ENCODE results near the gene ZBTB7C.
"Not testable (repeated sequence)": the region's sequence is repeated elsewhere in the genome, so short reads cannot be mapped to it uniquely, and the experiment has no call there.

ZBTB7C gene

DNA sequence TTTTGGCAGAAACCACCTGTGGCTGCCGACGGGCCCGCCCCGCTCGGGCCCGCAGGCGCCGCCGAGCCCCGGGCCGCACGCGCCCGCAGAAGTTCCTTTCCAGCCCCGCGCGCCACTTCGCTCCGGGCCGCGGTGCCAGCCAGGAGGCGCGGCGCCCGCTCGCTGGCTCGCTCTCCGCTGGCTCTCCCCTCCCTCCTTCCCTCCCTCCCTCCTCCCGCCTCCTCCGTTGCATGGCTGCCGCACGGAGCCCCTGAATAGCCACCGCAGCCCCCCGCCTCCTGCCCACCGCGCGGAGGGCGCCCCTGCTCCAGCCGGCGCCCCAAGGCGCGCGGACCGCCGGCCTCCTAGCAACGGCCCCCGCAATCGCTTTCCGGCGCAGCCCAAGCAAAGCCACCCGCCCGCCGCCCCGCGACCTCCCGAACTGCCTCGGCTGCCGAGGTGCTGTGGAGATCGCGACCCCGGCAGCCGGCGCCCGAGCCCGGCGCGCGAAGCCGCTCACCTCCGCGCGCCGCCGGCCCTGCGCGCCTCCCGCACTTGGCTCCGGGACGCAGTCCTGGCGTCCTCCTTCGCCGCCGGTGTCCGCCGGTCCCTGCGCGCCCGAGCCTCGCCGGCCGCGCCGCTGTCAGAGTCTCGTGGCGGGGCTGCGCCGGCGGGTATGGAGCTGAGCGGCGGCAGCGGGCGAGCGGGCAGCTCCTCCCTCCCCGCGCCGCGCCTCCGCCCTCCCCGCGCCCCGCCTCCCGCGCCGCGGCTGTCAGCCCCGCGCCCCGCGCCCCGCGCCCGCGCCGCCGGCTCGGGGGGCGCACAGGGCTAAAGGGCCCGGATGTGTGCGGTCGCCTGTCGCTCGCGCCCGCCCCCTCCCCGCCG, at the start of gene ZBTB7C:
Gene ZBTB7C, minus strand, starts transcription at position 657 of the 864 bp plus-strand sequence.
- H3K4me3 ChIP-seq (ENCODE audit: low read depth, low read length) = peak within 1 kb of the TSS; percentile 65

DNA sequence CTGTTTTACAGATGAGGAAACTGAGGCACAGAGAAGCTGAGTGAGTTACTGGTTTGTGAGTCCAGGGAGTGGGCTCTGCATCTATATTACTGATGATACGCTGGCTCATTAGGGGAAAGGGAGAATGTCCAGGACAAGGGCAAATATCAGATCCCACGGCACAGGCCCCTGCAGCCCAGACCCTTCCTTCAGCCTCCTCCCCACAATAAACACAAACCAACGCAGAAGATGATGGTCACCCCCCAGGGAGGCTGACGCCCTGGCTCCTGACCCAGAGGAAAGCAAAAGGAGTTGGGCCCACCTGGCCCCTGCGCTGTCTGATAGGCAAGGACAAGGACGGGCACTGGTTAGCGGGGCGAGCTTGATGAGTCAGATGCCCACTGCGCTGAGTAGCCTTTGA, 47.7 kb upstream of the ZBTB7C start:
- no peak overlapping the region for H3K4me3 ChIP-seq (ENCODE audit: low read depth, low read length)

DNA sequence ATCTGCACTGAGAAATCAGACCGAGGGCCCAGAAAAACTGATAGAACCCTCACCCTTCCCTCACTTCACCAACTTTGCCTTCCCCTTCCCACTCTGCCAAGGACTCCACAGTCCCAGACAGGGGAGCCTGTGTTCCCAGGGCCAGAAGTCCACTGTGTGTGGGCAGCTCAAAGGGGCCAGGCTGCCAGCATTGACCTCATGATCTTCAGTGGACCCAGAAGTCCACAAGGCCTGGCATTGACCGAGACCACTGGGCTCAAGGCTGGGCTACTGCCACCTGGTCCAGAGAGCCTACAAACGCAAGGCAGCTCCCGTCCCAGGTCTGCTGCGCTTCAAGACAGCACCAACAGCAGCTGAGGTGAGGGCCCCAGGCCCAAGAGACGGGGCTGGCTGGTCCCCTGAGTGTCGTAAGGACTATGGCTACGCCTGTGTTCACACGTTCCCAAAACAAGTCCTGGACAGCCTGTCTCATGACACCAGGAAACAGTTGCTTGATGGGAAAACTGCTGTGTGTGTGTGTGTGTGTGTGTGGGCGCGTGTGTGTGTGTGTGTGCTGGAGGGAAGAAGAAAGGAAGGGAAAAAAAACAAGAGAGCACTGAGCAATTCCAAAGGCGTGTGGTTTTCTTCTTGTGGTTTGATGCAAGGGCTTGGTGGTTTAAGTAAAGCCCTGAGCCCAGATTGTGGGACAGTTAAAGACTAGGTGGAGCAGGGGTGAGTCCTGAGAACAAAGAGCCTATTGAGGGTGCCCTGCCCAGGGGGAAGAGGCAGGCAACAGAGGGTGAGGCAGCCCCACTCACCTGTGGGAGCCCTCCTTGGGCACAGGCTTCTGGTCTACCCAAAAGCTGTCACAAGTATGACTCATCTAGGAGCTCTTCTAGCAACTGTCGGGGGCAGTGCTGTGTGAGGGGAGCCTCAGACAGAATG, 46.6 kb upstream of the ZBTB7C start:
- no peak overlapping the region for H3K4me3 ChIP-seq (ENCODE audit: low read depth, low read length)

DNA sequence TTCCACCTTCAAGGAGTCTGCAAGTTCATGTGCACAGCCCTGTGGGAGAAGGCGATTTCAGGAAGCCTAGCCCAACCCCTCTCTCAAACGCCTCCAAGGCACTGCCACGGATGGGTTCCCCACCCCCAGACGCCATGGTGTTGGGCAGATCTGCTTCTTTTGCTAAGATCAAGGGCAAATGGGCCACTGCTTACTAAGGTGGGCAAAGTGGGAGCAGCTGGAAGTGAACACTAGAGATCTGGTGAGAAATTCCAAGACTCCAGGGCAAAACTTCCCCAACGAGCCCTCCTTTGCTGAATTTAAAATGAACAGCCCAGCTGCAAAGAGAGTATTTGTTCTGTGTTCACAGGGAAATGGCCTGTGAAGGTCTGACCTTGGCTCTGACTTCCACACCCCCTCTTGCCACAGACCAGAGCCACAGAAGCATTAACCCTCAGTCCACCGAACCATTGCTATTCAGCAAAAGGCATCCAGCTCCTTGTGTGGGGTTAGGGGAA, 45.1 kb upstream of the ZBTB7C start:
- H3K4me3 ChIP-seq (ENCODE audit: low read depth, low read length) = no peak overlapping the region

DNA sequence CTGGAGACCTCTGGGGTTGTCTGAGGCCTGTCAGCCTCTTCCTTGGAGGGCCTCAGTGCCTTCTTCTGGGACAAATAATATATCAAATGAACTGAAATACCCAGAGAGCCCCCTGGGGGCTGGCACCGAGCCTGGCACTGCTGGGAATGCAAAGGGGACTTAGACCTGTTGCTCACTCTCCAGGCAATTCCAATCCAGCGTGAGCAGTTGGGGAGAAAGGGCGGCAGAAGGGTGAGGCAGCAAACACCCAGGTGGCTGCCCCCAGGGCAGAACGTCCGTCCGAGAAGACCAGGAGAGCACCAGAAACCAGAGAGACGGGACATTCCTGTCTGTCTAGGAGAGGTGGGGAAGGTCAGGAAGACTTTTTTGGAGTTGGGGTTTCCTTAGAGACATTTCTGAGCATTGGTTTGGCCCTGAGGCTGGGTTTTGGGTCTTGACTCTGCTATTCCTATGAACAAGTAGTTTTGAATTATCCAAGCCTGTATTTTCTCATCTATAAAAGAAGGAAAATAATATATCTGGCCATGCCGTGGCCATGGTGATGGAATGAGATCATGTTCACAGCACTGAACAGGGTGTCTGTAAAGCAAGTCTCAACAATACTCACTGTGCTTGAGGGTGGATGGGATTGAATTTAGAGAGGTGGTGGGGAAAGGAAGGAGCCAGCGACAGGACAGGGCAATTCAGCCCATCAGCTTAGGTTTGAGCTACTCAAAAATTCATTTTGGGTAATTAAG, 44.3 kb upstream of the ZBTB7C start:
- no peak overlapping the region for H3K4me3 ChIP-seq (ENCODE audit: low read depth, low read length)

DNA sequence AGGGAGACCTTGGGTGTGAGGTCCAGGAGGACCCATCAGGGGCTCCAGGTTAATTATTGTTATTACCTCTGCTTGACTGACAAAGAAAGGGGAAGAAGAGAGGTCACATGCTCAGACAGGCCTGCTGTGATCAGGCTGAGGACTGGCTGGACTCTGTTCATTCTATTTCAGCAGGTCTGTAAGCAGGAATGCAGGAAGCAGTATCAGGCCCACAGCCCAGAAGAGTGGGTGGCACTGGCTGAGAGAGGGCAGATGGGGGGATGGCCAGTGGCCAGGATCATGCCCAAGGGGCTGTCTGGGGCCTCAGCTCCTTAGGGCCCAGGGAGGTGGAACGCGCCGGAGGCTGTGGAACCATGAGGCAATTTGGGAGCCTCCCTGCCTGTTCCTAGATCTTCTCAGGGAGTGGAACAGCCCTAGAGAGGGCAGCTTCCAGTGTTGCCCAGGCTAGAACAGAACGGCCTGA, 43.7 kb upstream of the ZBTB7C start:
- H3K4me3 ChIP-seq (ENCODE audit: low read depth, low read length) = no peak overlapping the region

DNA sequence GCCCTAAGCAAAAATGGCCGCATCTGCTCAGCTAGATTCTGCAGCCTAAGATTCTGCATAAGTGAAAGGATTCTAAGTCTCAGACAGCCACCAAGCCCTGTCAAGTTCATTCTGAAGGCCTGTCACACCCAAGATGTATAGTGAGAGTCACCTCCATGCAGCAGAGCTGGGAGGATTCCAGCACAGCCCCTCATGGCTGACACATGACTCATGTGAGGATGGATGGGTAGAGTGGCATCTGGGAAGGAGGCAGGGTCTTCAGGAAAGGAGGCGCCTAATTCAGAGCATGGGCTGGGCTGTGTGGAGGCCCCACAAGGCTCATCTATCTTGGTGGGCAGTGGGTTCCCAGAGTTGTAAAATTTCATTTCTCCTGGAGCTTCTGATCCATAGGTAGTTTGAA, 41.5 kb upstream of the ZBTB7C start:
- no peak overlapping the region for H3K4me3 ChIP-seq (ENCODE audit: low read depth, low read length)

DNA sequence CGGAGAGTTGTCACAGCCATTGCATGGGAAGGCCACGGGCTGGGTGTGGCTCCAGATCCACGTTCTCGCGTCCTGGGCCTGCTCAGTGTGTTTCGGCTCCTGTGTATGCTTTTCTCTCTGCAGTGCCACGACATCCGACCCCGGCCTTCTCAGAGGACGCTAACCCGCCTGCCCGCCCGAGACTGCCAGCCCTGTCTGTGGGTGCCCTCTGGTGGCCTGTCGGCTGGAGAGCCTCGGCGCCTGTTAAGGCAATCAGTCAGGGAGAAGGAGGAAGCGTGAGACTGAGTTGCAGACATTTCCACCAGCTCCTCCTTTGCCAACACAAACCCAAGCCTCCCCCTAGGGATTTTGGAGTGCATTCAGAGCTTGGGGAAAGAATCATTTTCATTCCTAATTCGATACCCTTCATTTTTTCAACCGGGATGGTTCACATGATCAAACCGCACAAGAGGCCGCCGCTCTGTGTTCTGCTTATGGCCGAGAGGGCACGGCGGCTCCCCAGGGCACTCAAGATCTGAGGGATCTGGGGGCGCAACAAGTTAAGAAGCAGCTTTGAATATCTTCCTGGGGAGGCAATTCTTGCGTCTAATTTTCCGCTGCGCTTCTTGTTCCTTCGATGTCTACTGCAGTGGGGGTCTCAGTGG, 37.5 kb upstream of the ZBTB7C start:
- H3K4me3 ChIP-seq (ENCODE audit: low read depth, low read length) = no peak overlapping the region

DNA sequence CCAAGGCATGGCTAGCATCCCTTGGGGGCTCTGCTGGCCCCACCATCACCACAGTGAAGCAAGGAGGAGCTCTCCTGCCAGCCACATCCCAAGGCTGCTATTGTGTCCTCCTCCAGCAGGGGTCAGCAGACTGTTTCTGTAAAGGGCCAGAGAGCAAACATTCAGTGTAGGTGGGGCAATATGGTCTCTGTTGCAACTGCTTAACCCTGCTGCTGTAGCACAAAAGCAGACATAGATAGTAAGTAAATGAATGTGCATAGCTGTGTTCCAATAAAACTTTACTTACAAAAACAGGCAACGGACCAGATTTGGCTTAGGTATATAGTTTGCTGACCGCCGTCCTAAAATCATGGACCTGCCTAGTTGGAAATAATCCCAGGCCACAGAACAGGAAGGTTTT, 36.4 kb upstream of the ZBTB7C start:
- H3K4me3 ChIP-seq (ENCODE audit: low read depth, low read length) = no peak overlapping the region

DNA sequence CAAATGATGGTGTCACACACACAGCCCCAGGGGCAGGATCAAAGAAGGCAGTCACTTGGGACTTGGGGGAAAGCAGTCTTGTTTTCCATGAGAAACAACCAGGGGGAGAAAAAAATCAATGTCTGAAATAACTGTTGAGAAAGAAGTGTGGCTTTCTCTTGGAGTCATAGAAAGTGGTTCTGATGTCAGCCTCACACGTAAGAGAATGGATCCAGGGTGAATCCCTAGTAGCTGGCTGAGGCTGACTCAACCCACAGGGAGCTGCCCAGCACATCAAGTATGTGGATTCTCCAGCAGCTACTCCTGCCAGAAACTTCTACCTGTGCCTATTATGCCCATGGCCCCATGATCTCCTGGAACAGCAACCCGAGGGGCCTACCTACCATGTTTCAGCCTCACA, 33.6 kb upstream of the ZBTB7C start:
- no peak overlapping the region for H3K4me3 ChIP-seq (ENCODE audit: low read depth, low read length)

DNA sequence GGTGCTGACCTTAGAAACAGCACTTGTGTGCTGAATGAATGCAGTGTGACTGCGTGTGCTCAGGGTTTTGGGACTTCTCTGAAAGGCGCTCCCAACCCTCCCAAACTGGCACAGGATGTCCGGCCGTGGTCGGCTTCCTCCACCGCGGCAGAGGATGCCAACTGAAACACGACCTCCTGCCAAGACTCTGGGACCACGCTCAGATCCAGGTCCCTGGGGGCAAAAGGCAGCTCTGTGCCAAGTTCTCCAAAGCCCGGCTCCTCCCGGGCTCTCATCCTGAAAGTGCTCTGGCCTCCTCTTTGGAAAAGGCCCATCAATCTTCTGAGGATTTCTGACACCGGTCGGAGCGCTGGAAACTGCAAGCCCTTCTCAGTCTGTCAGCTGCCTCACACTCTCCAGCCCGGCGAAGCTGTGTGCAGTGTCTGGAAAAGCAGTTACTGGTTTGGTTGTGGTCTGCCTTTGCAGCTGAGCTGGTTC, 32.3 kb upstream of the ZBTB7C start:
- H3K4me3 ChIP-seq (ENCODE audit: low read depth, low read length) = no peak overlapping the region

DNA sequence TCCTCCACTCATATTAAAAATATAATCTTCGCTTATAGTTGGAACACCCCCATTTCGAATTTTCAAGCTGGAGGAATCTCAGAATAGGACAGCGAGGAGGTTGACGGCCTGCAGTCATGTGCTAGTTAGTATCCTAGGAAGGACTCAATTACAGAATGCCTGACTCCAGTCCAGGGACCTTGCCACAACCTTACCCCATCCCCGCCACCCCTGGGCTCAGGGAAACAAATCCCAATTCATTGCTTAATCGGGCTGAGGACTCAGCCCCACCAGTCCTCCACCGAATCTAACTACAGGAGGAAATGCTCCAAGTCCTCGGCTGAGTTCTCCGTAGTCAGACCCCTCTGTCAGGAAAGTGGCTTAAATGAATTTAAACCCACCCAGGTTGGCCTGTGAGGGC, 31.7 kb upstream of the ZBTB7C start:
- no peak overlapping the region for H3K4me3 ChIP-seq (ENCODE audit: low read depth, low read length)

DNA sequence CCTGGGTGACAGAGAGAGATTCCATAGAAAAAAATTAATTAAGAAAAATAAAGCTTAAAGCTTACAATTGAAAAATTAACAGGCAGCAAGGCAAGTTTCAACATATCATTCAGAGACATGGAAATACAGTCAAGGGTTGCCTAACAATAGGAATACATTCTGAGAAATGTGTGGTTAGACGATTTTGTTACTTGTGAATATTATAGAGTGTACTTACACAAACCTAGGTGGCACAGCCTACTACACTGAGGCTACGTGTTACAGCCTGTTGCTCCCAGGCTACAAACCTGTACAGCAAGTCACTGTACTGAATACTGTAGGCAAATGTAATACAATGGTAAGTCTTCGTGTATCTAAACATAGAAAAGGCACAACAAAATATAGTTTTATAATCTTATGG, 27.7 kb upstream of the ZBTB7C start:
- no peak overlapping the region for H3K4me3 ChIP-seq (ENCODE audit: low read depth, low read length)

DNA sequence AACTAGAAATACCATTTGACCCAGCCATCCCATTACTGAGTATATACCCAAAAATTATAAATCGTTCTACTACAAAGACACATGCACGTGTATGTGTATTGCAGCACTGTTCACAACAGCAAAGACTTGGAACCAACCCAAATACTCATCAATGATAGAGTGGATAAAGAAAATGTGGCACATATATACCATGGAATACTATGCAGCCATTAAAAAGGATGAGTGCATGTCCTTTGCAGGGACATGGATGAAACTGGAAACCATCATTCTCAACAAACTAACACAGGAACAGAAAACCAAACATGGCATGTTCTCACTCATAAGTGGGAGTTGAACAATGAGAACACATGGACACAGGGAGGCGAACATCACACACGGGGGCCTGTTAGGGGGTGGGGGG, 25.2 kb upstream of the ZBTB7C start:
- H3K4me3 ChIP-seq (ENCODE audit: low read depth, low read length) = not testable (repeated sequence)

DNA sequence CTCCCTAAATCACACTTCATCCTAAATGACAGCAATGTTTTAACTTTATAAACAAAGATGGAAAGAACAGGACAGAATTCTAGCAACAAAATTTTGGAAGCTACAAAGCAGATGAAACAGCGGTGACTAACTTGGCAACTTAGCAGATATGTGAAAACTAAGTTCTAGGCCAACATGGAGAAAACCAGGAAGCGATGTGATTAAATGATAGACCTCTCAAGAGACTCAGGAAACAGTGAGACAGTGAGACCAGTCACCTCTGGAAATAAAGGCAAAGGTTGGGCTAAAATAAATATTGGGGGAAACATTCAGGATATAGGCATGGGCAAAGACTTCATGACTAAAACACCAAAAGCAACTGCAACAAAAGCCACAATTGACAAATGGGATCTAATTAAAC, 24.4 kb upstream of the ZBTB7C start:
- no peak overlapping the region for H3K4me3 ChIP-seq (ENCODE audit: low read depth, low read length)

DNA sequence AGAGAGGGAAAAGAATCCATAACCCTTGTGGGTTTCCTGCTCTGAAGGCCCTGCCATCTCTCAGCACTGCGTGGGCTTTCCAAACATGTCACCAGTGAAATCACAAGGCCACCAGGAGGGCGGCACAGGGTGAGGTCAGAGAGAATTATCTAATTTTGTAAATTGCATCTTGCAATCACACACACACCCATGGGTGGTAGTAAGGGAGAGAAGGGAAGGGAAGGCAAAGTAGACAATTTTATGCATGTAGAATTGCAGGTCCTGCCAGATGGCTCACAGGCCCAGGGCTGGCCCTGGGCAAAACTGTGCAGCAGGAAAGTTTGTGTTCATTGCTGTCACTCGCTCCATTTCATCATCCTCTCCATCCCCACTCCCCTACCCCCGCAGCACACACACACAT, 21.0 kb upstream of the ZBTB7C start:
- H3K4me3 ChIP-seq (ENCODE audit: low read depth, low read length) = no peak overlapping the region

DNA sequence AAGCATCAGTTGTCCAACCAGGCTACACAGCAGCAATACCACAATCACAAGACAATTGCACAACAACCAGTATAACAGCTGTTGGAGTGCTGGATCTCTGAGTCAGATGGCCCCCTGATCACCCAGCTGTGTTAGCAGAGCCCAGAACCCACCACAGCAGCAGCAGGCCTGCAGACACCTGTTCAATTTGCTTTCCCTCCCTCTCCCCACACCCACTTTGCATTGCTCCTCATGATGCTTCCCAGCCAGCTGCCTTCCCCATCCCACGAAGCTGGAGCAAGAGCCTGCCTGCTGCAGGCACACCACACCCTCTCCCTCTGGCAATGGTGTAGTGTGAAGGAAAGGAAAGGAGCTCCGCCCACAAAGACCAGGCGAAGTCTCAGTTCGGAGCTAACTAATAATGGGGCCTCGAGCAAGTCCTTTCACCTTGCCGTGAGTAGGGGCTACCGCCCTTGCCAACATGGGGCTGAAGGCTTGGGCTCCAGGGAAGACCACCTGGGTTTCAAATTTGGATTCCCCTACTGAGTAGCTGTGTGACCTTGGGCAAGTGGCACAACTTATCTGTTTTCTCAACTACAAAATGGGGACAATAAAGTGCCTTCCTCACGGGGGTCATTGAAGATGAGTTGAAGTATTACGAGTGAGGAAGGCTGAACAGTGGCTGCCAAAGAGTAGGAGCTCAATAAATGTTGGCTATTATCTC, 19.4 kb upstream of the ZBTB7C start:
- H3K4me3 ChIP-seq (ENCODE audit: low read depth, low read length) = no peak overlapping the region

DNA sequence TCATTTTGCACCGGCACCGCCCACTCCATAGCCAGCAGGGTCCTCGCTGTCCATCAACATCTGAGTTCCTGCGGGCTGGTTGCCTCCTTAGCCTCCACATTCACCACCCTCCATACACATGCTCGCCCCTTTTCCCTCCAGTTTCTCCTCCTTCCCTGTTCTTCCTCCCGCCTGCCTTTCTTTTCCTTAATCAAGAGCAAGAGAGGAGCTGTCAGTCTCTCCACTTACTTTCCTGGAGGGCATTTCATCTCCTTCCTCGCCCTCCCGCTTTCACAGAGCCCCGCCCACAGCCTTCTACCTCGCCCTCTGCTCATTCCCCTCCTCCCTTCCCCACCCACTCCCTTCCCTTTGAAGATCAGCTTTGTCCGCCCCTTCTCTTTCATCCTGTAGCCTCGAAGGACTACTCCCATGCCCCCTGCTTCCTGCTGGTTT, 13.8 kb upstream of the ZBTB7C start:
- H3K4me3 ChIP-seq (ENCODE audit: low read depth, low read length) = no peak overlapping the region

DNA sequence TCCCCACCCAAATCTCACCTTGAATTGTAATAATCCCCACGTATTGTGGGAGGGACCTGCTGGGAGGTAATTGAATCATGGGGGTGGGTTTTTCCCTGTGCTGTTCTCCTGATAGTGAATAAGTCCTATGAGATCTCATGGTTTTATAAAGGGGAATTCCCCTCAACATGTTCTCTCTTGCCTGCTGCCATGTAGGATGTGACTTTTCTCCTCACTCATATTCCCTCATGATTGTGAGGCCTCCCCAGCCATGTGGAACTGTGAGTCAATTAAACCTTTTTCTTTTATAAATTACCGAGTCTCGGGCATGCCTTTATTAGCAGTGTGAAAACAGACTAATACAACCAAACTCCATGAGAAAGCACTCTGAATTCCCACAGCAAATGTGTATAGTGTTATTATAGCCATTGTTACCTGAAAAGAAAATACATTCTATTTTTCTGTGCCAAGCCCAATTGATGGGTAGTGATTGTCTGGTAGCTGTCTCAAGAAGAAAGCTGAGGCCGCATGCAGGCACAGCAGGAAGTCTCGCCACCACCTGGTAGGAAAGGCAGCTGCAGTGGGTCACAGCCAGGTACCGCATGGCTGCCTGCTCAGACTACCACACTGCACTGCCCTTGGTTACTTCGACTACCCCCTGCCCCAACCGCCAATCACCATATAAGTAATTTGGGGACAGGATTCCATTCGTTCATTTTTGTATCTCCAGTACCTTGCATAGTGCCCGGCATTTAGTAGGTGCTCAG, 10.3 kb upstream of the ZBTB7C start:
- H3K4me3 ChIP-seq (ENCODE audit: low read depth, low read length) = no peak overlapping the region

All from iPS-11a (cell line).